Left lobe of liver (tissue), 2 donors: ENCODE results near the gene ARHGEF9. TPM values are rescaled to one million over a fixed set of nuclear protein-coding genes. Genes with fewer than 3 reads are reported as not detected.
"Not testable (repeated sequence)": the region's sequence is repeated elsewhere in the genome, so short reads cannot be mapped to it uniquely, and the experiment has no call there.

Experiments
- ATAC-seq: fragments of 200-7000 bp; cut with Tn5 transposase; one replicate; pipeline ENCODE4 v1.9.1; 2020; ENCODE audit warnings: mild to moderate bottlenecking, moderate library complexity
- DNase-seq: peaks from one replicate; pipeline ENCODE4 v3.0.0-alpha.2; 2020; ENCODE audit warnings: low spot score
- total RNA-seq: library from RNA; stranded (reverse); gene quantifications from one replicate; pipeline ENCODE4 v1.2.1, GENCODE V29; 2021
- donor health status: DM: no; HTN: no; CAD: no; lungs with moderate emphysema.
- donor health status: DM: no; HTN: yes; CAD: no.

The ARHGEF9 gene
- total RNA-seq, result 7.5 TPM

GRCh38 chrX:63784902-63785707 lies at the start of gene ARHGEF9:
TSS of gene ARHGEF9 (minus strand) at chrX:63785214. CDS start at chrX:63785145, 69 bp downstream.
- DNase-seq (no peak), ATAC-seq (peak; percentile 49)

GRCh38 chrX:63825446-63825845 lies 40.4 kb upstream of the ARHGEF9 start:
- DNase-seq, ATAC-seq: not testable (repeated sequence)

GRCh38 chrX:63818156-63818555 lies 33.1 kb upstream of the ARHGEF9 start:
- no peak for DNase-seq
- no peak for ATAC-seq

GRCh38 chrX:63817696-63818095 lies 32.7 kb upstream of the ARHGEF9 start:
- no peak for DNase-seq
- no peak for ATAC-seq

- ATAC-seq, result no peak
Observed at GRCh38 chrX:63812823-63813222, 27.8 kb upstream of the ARHGEF9 start.

GRCh38 chrX:63810746-63811145 lies 25.7 kb upstream of the ARHGEF9 start:
- DNase-seq, result no peak
- no peak for ATAC-seq

More at GRCh38 chrX:63812823-63813222, 27.8 kb upstream of the ARHGEF9 start:
- no peak for DNase-seq

- ATAC-seq (no peak), DNase-seq (no peak)
Observed at GRCh38 chrX:63809173-63809572, 24.2 kb upstream of the ARHGEF9 start.

- DNase-seq, ATAC-seq: not testable (repeated sequence)
Observed at GRCh38 chrX:63795406-63795805, 10.4 kb upstream of the ARHGEF9 start.

- DNase-seq, result no peak
Observed at GRCh38 chrX:63785708-63786040, 660 bp upstream of the ARHGEF9 start.

GRCh38 chrX:63784346-63784901 lies 590 bp downstream of the ARHGEF9 start:
- ATAC-seq (no peak), DNase-seq (no peak)

More at GRCh38 chrX:63785708-63786040, 660 bp upstream of the ARHGEF9 start:
- ATAC-seq, result peak; percentile 11

GRCh38 chrX:63782515-63782914 lies 2.5 kb downstream of the ARHGEF9 start:
- no peak for ATAC-seq
- no peak for DNase-seq

- DNase-seq (no peak), ATAC-seq (no peak)
Observed at GRCh38 chrX:63768760-63769159, 16.3 kb downstream of the ARHGEF9 start.

GRCh38 chrX:63765712-63766111 lies 19.3 kb downstream of the ARHGEF9 start:
- ATAC-seq (no peak), DNase-seq (no peak)

- no peak for DNase-seq
- no peak for ATAC-seq
Observed at GRCh38 chrX:63764946-63765345, 20.1 kb downstream of the ARHGEF9 start.

GRCh38 chrX:63761639-63762038 lies 23.4 kb downstream of the ARHGEF9 start:
- ATAC-seq (peak; percentile 23), DNase-seq (no peak)

- ATAC-seq (no peak), DNase-seq (no peak)
Observed at GRCh38 chrX:63758011-63758410, 27.0 kb downstream of the ARHGEF9 start.

GRCh38 chrX:63755892-63756291 lies 29.1 kb downstream of the ARHGEF9 start:
- ATAC-seq (no peak), DNase-seq (no peak)

GRCh38 chrX:63754860-63755579 lies 30.0 kb downstream of the ARHGEF9 start:
- ATAC-seq (peak; percentile 97), DNase-seq (peak; percentile 92)

GRCh38 chrX:63754136-63754859 lies 30.7 kb downstream of the ARHGEF9 start:
- ATAC-seq, result peak; percentile 61
- DNase-seq, result no peak

GRCh38 chrX:63751481-63751880 lies 33.5 kb downstream of the ARHGEF9 start:
- DNase-seq, result no peak
- ATAC-seq, result no peak

- DNase-seq, result no peak
- no peak for ATAC-seq
Observed at GRCh38 chrX:63750811-63751210, 34.2 kb downstream of the ARHGEF9 start.
